Amygdala (tissue), 56 donors: ENCODE data around the gene TANGO2.

Experiments
- DNase-seq, 56 donors: peaks; one replicate each; lab custom pipeline; 2025; lab: John Stamatoyannopoulos, UW

Gene TANGO2

GRCh38 chr22:20112623-20113511 is 92.0 kb downstream of the TANGO2 start:
- no peak for DNase-seq

GRCh38 chr22:20113551-20114310 is 92.8 kb downstream of the TANGO2 start:
- no peak for DNase-seq

DNA sequence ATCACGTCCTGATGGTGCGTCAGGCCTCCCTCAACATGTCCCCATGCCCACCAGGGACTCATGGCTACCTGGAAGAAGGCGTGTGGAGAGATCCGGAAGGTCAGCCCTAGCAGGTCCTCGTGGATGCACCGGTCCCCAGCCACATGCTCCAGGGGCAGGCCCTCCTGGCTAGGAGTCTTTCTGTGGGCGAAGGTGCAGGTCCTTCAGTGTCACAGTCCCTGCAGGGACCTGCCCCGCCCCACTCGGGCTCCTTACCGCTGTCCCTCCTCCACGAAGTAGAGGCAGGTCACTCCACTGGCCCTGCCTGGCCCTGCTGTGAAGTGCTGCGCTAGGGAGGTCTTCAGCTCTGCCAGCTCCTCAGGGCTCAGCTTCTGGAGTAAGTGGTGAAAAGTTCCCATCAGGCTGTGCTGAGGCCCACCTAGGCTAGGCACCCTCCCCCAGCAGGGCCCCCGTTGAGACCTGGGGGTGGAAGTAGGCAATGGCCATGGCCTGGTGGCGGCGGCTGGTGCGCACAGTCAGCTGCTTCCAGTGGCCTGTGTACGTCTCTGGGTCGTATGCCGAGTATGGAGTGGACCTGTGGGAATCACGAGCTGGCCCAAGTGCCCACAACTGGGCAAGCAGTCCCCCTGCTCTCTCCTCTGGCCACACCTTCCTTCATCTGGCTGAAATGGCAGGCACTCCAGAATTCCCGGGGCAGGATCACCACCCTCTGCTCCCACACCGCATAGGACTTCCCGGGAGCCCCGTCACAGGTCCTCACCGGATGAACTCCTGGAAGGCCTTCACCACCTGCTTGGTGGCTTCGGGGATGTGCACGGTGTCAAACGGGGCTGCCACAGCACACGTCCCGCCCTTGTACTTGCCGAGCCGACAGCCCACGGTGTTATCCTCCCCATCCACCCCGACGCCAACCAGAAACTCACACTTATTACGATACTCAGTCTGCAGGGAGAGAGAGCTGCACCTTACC is 93.9 kb downstream of the TANGO2 start:
- DNase-seq = no peak

DNA sequence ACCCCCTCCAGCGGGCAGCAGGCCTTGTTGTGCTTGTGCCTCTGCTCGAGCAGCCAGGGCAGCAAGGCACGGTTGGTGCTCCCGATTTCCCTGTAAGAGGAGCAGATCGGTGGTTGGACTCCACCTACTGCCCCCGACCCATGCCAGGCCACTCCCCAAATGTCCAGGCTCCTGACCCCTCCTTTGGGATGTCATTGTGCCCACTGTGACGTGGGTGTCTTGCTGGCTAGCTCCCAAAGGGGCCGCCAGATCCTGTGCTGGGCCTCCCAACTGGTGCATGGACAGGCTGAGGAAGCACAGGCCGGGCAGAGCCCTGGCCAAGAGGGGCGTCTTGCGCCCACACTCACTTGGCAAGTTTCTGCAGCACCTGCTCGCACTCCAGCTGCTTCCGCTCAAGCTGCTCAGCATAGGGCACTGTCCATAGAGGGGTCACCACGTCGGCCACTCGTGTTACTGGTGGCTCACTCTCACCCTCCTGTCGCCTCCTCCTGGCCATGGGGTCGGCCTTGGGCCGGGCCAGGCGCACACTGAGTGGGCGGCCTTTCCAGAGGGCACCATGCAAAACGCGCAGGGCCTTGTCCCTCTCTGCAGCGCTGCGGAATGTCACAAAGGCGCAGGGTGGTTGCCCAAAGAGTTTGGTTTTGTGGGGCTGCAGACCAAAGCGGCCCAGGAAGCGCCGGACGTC is 94.9 kb downstream of the TANGO2 start, which contains the start of gene RANBP1:
TSS of gene RANBP1 (plus strand) at position 414 of the 685 bp plus-strand sequence. CDS start at position 495, 81 bp downstream.
- no peak for DNase-seq

GRCh38 chr22:20116376-20116950 is 95.6 kb downstream of the TANGO2 start:
- no peak for DNase-seq
